K562 (cell line): Measurements from ENCODE around the gene CHCHD6. TPM values are rescaled to one million over a fixed set of nuclear protein-coding genes. Genes with fewer than 3 reads are reported as not detected.

Experiments used
- ATAC-seq: fragments of 200-7000 bp; cut with Tn5 transposase; 3 replicates; pipeline ENCODE4 v1.9.1; 2020; ENCODE audit warnings: moderate library complexity
- BruUV-seq: library from RNA; stranded (reverse); fragments of 400-500 nt; replicated peaks from 2 replicates; lab custom pipeline; 2021; lab: Mats Ljungman, UMichigan
- CTCF ChIA-PET: fragments of 300-600 bp; formaldehyde crosslinking; extraction: SDS; loops from one replicate; lab custom pipeline; 2021; ENCODE audit warnings: low intra/inter-chr PET ratio; lab: Yijun Ruan, JAX
- POLR2A ChIA-PET: fragments of 300-600, 350-650 bp; sonication (Branson Sonifier 250); formaldehyde crosslinking; extraction: SDS; loops from one replicate; lab custom pipeline; 2021; ENCODE audit warnings: antibody characterized with exemption, inconsistent platforms; lab: Yijun Ruan, JAX
- DNase-seq, 4 experiments: peaks; one replicate each; pipeline versions ENCODE4 v3.0.0 to v3.0.0-alpha.2; 2011 to 2018; ENCODE audit warnings: low spot score in 3 of 4, mixed read lengths in 3 of 4; ENCODE audit errors: extremely low read depth in 1 of 4
- FAIRE-seq: peaks from 2 replicates; lab custom pipeline; 2011; peaks lifted over from hg19 to GRCh38; lab: Jason Lieb, UNC
- H2AFZ ChIP-seq: 2 replicates; pipeline ENCODE4 v1.6.0; 2011; ENCODE audit warnings: low read depth, low read length, control low read depth, inconsistent platforms
- H3K27ac ChIP-seq: fragments of 200-600 bp; 3 replicates; pipeline ENCODE4 v1.8.0; 2011; ENCODE audit warnings: low read depth, mild to moderate bottlenecking, control low read depth, inconsistent platforms, low read length, moderate library complexity, mixed read lengths; ENCODE audit errors: extremely low read depth
- H3K27me3 ChIP-seq, 2 experiments: fragments of 300-600 bp in 1 of 2; 2 replicates in 1 of 2; 3 replicates in 1 of 2; pipeline versions ENCODE4 v1.6.0 to v1.8.0; 2011; ENCODE audit warnings: inconsistent platforms in 2 of 2, low read length in 2 of 2, mild to moderate bottlenecking in 1 of 2, mixed read lengths in 1 of 2, moderate library complexity in 1 of 2; ENCODE audit not compliant: control insufficient read depth in 2 of 2, insufficient read depth in 2 of 2
- H3K36me3 ChIP-seq: fragments of 300-600 bp; 3 replicates; pipeline ENCODE4 v1.8.0; 2011; ENCODE audit warnings: mild to moderate bottlenecking, low read length, inconsistent platforms; ENCODE audit not compliant: control insufficient read depth, insufficient read depth
- H3K4me1 ChIP-seq, 2 experiments: fragments of 200-600 bp in 1 of 2; replicated peaks in 1 of 2; 2 replicates in 1 of 2; 3 replicates in 1 of 2; pipeline versions ENCODE4 v1.5.1 to v1.8.0; 2011; ENCODE audit warnings: inconsistent platforms in 2 of 2, low read length in 2 of 2, mild to moderate bottlenecking in 1 of 2, mixed read lengths in 1 of 2, moderate library complexity in 1 of 2; ENCODE audit not compliant: control insufficient read depth in 2 of 2, insufficient read depth in 2 of 2
- H3K4me2 ChIP-seq: 2 replicates; pipeline ENCODE4 v1.6.1; 2011; ENCODE audit warnings: low read length, control low read depth, inconsistent platforms, mixed read lengths; ENCODE audit not compliant: insufficient read depth
- H3K4me3 ChIP-seq: fragments of 200-600 bp; sonication (generic), shearing (Covaris generic); 2 replicates; pipeline ENCODE4 v1.5.1; 2016; ENCODE audit warnings: control low read depth, inconsistent platforms
- H3K79me2 ChIP-seq: fragments of 200-600 bp; 3 replicates; pipeline ENCODE4 v1.8.0; 2011; ENCODE audit warnings: low read length, inconsistent platforms; ENCODE audit not compliant: control insufficient read depth, insufficient read depth
- H3K9ac ChIP-seq, 2 experiments: 2 replicates each; pipeline versions ENCODE4 v1.6.0 to v1.6.1; 2011; ENCODE audit warnings: low read depth in 2 of 2, low read length in 2 of 2, control low read depth in 1 of 2, inconsistent platforms in 1 of 2, mild to moderate bottlenecking in 1 of 2, mixed read lengths in 1 of 2; ENCODE audit not compliant: insufficient read depth in 1 of 2
- H3K9me1 ChIP-seq: one replicate; pipeline ENCODE4 v1.6.0; 2011; ENCODE audit warnings: inconsistent platforms, mild to moderate bottlenecking, low read length, moderate library complexity; ENCODE audit not compliant: control insufficient read depth, insufficient read depth
- H3K9me3 ChIP-seq: replicated peaks from 2 replicates; pipeline ENCODE4 v1.5.1; 2011; ENCODE audit warnings: low read depth, low read length, inconsistent platforms; ENCODE audit not compliant: control insufficient read depth, insufficient read depth
- H4K20me1 ChIP-seq: replicated peaks from 2 replicates; pipeline ENCODE4 v1.6.1; 2011; ENCODE audit warnings: low read length, inconsistent platforms, mixed read lengths; ENCODE audit not compliant: control insufficient read depth, insufficient read depth
- CEBPZ ChIP-seq: fragments of 150-350 bp; IDR thresholded peaks from 2 replicates; pipeline ENCODE4 v1.6.1; 2014; ENCODE audit warnings: low read depth, mild to moderate bottlenecking, low read length, borderline replicate concordance
- JUNB ChIP-seq: fragments of 450-650 bp; formaldehyde crosslinking; conservative IDR thresholded peaks from 2 replicates; pipeline ENCODE4 v1.4.0; 2020; ENCODE audit warnings: mild to moderate bottlenecking
- KAT2B ChIP-seq: IDR thresholded peaks from one replicate; pipeline ENCODE4 v1.6.1; 2012; ENCODE audit warnings: low read depth, mild to moderate bottlenecking, control low read depth, inconsistent platforms, low read length, moderate library complexity
- NR3C1 ChIP-seq: sonication (generic); formaldehyde crosslinking; IDR thresholded peaks from 2 replicates; pipeline ENCODE4 v1.8.1; 2022; ENCODE audit warnings: missing genetic modification reagents
- POLR3A ChIP-seq: IDR thresholded peaks from 2 replicates; pipeline ENCODE4 v1.6.1; 2011; ENCODE audit warnings: borderline replicate concordance, mild to moderate bottlenecking, moderate library complexity; ENCODE audit not compliant: insufficient read length, insufficient read depth; ENCODE audit errors: extremely low read depth
- PTBP1 ChIP-seq: fragments of 200-400 bp; formaldehyde crosslinking; IDR thresholded peaks from 2 replicates; pipeline ENCODE4 v1.6.1; 2017; ENCODE audit warnings: low read depth, low read length
- ZNF717 ChIP-seq: fragments of 250-450 bp; sonication (Bioruptor Pico); IDR thresholded peaks from 2 replicates; pipeline ENCODE4 v1.5.0; 2021
- ZZZ3 ChIP-seq: fragments of 450-650 bp; IDR thresholded peaks from 2 replicates; pipeline ENCODE4 v1.6.1; 2016; ENCODE audit warnings: antibody characterized with exemption, mild to moderate bottlenecking, moderate library complexity
- WGBS: fragments of 100-300 bp; shearing (Covaris generic); methylation state at CpG from one replicate; pipeline ENCODE4 v1.1.6; 2016; ENCODE audit warnings: low coverage, mixed read lengths; ENCODE audit not compliant: insufficient coverage; ENCODE audit errors: missing lambda C conversion rate; 5-methylcytosine and 5-hydroxymethylcytosine counted together
- in situ Hi-C: fragments of 300-500 bp; cut with MboI; formaldehyde crosslinking; loops from 4 replicates; pipeline ENCODE4 v1.15.0; 2018; ENCODE audit warnings: inconsistent platforms, mixed read lengths
- intact Hi-C: fragments of 100-400 bp; cut with micrococcal nuclease; formaldehyde crosslinking; loops from 2 replicates; pipeline ENCODE4 v1.14.2; 2022
- polyA plus RNA-seq, 8 experiments: library from polyadenylated mRNA; depleted of rRNA in 4 of 8; stranded (reverse) in 5 of 8; unstranded in 3 of 8; fragments of >200 nt; fragmentation: Nextera tagmentation in 2 of 8; fragmentation: Illumina TruSeq in 1 of 8; extraction: Ambion mirVana in 2 of 8; extraction: Trizol in 1 of 8; gene quantifications; 2 replicates each; pipeline versions ENCODE4 v1.2.1 to v1.2.3, GENCODE V29; 2011 to 2014; ENCODE audit warnings: inconsistent platforms in 1 of 8, missing spikeins in 1 of 8
- total RNA-seq, 7 experiments: library from RNA; depleted of rRNA in 6 of 7; stranded (reverse); fragments of >200 nt in 6 of 7; fragmentation: Illumina TruSeq in 2 of 7; extraction: Trizol in 2 of 7; gene quantifications; 2 replicates each; pipeline versions ENCODE4 v1.2.1 to v1.2.3, GENCODE V29; 2011 to 2021; ENCODE audit warnings: low replicate concordance in 1 of 7
- TF ChIP-seq, protein P1 (sequence below): fragments of 250-450 bp; sonication (Bioruptor Pico); IDR thresholded peaks from 2 replicates; pipeline ENCODE4 v1.8.0; 2021; ENCODE audit warnings: mild to moderate bottlenecking, moderate library complexity

Gene CHCHD6
- total and polyA plus RNA-seq, 9 of the 15 experiments (the other 6 are each of a cell fraction or from before 2014, with no cell fraction given): 4.6 to 18.6 (median 10.9) TPM

GRCh38 chr3:126663750-126664149 lies 40.3 kb upstream of the CHCHD6 start:
- no TSS peak for BruUV-seq
- Histone ChIP-seq H2AFZ (no peak overlapping the region), H3K9me1 (no peaks in the 10 kb centered on the region), H4K20me1 (no peaks in the 10 kb centered on the region), H3K79me2 (no peaks in the 10 kb centered on the region), H3K27ac (no peak overlapping the region), H3K4me1 (no peaks in the 10 kb centered on the region)
- ChIA-PET CTCF (no interaction called here), POLR2A (no interaction called here)
- no peak for FAIRE-seq
- in situ Hi-C loops: no loop called here
- TF ChIP-seq KAT2B (no peak), ZZZ3 (no peak), ZNF717 (CRISPR knock-in tag) (no peak), JUNB (CRISPR knock-in tag) (no peak), PTBP1 (no peak), CEBPZ (no peak), POLR3A (no peak), NR3C1 (CRISPR knock-in tag) (no peak)
- TF ChIP-seq, protein P1, sequence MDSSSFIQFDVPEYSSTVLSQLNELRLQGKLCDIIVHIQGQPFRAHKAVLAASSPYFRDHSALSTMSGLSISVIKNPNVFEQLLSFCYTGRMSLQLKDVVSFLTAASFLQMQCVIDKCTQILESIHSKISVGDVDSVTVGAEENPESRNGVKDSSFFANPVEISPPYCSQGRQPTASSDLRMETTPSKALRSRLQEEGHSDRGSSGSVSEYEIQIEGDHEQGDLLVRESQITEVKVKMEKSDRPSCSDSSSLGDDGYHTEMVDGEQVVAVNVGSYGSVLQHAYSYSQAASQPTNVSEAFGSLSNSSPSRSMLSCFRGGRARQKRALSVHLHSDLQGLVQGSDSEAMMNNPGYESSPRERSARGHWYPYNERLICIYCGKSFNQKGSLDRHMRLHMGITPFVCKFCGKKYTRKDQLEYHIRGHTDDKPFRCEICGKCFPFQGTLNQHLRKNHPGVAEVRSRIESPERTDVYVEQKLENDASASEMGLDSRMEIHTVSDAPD: no peak
- TF ChIP-seq, all 486 proteins: peak for 0
- intact Hi-C loops: loop anchor here (10.0 kb wide), 1 partner anchor 139 kb away; the partner anchor contains the start of gene CHST13
- ATAC-seq (no peak), DNase-seq (no peak)
- H3K4me3 ChIP-seq: no peak overlapping the region
- H3K36me3 ChIP-seq: no peaks in the 10 kb centered on the region
- peaks cover 0 to 45% of the 10 kb centered on the region in 2 experiments; a peak in 2 of 5 replicates for H3K27me3 ChIP-seq
- H3K4me2 ChIP-seq: no peak overlapping the region
- H3K9me3 ChIP-seq: no peaks in the 10 kb centered on the region
- WGBS: 2% methylated on average over 7 of the region's 8 CpGs
- H3K9ac ChIP-seq: no peak overlapping the region
